SU-DHL-6 (cell line): ENCODE measurements around the gene CWH43.
"Not testable (repeated sequence)": the region's sequence is repeated elsewhere in the genome, so short reads cannot be mapped to it uniquely, and the experiment has no call there.

Experiments
- CTCF ChIP-seq: fragments of 200-600 bp; sonication (generic); IDR thresholded peaks from one replicate; pipeline ENCODE4 v1.5.1; 2017; ENCODE audit warnings: antibody characterized with exemption, mild to moderate bottlenecking, low read length, moderate library complexity; ENCODE audit not compliant: insufficient read depth, poor library complexity, severe bottlenecking
- EZH2phosphoT487 ChIP-seq: fragments of 200-600 bp; sonication (generic), shearing (Covaris generic); conservative IDR thresholded peaks from 2 replicates; pipeline ENCODE4 v1.6.1; 2018; ENCODE audit warnings: mild to moderate bottlenecking, antibody characterized with exemption, low read length, moderate library complexity, mixed read lengths

- not testable (repeated sequence) for TF ChIP-seq CTCF, EZH2phosphoT487
Observed at GRCh38 chr4:49109567-49110166, 123.6 kb downstream of the CWH43 start.
